GM12878 (cell line): ENCODE measurements around the gene HOXA2. TPM values are rescaled to one million over a fixed set of nuclear protein-coding genes. Genes with fewer than 3 reads are reported as not detected.

Experiments
- BMI1 ChIP-seq: fragments of 450-650 bp; IDR thresholded peaks from 2 replicates; pipeline ENCODE4 v1.6.1; 2016; ENCODE audit warnings: mild to moderate bottlenecking, moderate library complexity, borderline replicate concordance
- CEBPB ChIP-seq, 2 experiments: fragments of 150-350 bp in 1 of 2; IDR thresholded peaks; 2 replicates each; pipeline ENCODE4 v1.6.1; 2012 to 2014; ENCODE audit warnings: low read depth in 2 of 2, low read length in 2 of 2, borderline replicate concordance in 1 of 2, inconsistent platforms in 1 of 2
- FOS ChIP-seq: IDR thresholded peaks from 3 replicates; pipeline ENCODE4 v1.6.1; 2011; ENCODE audit warnings: borderline replicate concordance; ENCODE audit not compliant: insufficient read length; ENCODE audit errors: extremely low read depth
- GABPA ChIP-seq: IDR thresholded peaks from 2 replicates; pipeline ENCODE4 v1.6.1; 2014; ENCODE audit warnings: antibody characterized with exemption, low read depth, mild to moderate bottlenecking, inconsistent platforms
- HCFC1 ChIP-seq: fragments of 150-350 bp; IDR thresholded peaks from 2 replicates; pipeline ENCODE4 v1.6.1; 2014; ENCODE audit warnings: low read length
- MXI1 ChIP-seq: fragments of 150-350 bp; IDR thresholded peaks from 2 replicates; pipeline ENCODE4 v1.6.1; 2011; ENCODE audit warnings: low read depth, mild to moderate bottlenecking, inconsistent platforms, low read length, improper control_type of control experiment
- PKNOX1 ChIP-seq: fragments of 450-650 bp; IDR thresholded peaks from 2 replicates; pipeline ENCODE4 v1.6.1; 2016; ENCODE audit warnings: mild to moderate bottlenecking
- RELA ChIP-seq: fragments of 450-650 bp; IDR thresholded peaks from 2 replicates; pipeline ENCODE4 v1.8.0; 2014; ENCODE audit warnings: borderline replicate concordance; ENCODE audit not compliant: partially characterized antibody
- RFX5 ChIP-seq: IDR thresholded peaks from 2 replicates; pipeline ENCODE4 v1.6.1; 2011; ENCODE audit warnings: low read depth, low read length, improper control_type of control experiment
- SMAD1 ChIP-seq: fragments of 450-650 bp; IDR thresholded peaks from 2 replicates; pipeline ENCODE4 v1.6.1; 2018; ENCODE audit warnings: mild to moderate bottlenecking, low read depth; ENCODE audit not compliant: partially characterized antibody
- SMC3 ChIP-seq: IDR thresholded peaks from 2 replicates; pipeline ENCODE4 v1.6.1; 2011; ENCODE audit warnings: low read length, improper control_type of control experiment, borderline replicate concordance
- SREBF1 ChIP-seq: IDR thresholded peaks from 2 replicates; pipeline ENCODE4 v1.6.1; 2012; ENCODE audit warnings: mild to moderate bottlenecking, low read length
- SREBF2 ChIP-seq: IDR thresholded peaks from 2 replicates; pipeline ENCODE4 v1.6.1; 2012; ENCODE audit warnings: mild to moderate bottlenecking, low read length
- STAT3 ChIP-seq: IDR thresholded peaks from 2 replicates; pipeline ENCODE4 v1.6.1; 2011; ENCODE audit warnings: low read depth, low read length, improper control_type of control experiment
- TAF1 ChIP-seq: IDR thresholded peaks from 2 replicates; pipeline ENCODE4 v1.6.1; 2011; ENCODE audit warnings: mild to moderate bottlenecking, low read depth, low read length, borderline replicate concordance
- YY1 ChIP-seq: IDR thresholded peaks from 2 replicates; pipeline ENCODE4 v1.6.1; 2011; ENCODE audit warnings: low read depth, mild to moderate bottlenecking, low read length
- ZBTB33 ChIP-seq: fragments of 450-650 bp; IDR thresholded peaks from 2 replicates; pipeline ENCODE4 v1.6.1; 2017; ENCODE audit warnings: mild to moderate bottlenecking
- ZBTB4 ChIP-seq: fragments of 450-650 bp; formaldehyde crosslinking; IDR thresholded peaks from 2 replicates; pipeline ENCODE4 v1.4.0; 2022; ENCODE audit warnings: mild to moderate bottlenecking, moderate library complexity
- ZNF207 ChIP-seq: fragments of 450-650 bp; IDR thresholded peaks from 2 replicates; pipeline ENCODE4 v1.6.1; 2014; ENCODE audit warnings: antibody characterized with exemption, mild to moderate bottlenecking, borderline replicate concordance
- ZNF24 ChIP-seq: fragments of 450-650 bp; IDR thresholded peaks from 2 replicates; pipeline ENCODE4 v1.6.1; 2017; ENCODE audit warnings: antibody characterized with exemption, mild to moderate bottlenecking
- ZNF274 ChIP-seq: IDR thresholded peaks from one replicate; pipeline ENCODE4 v1.8.0; 2011; ENCODE audit not compliant: insufficient read length, insufficient read depth
- polyA plus RNA-seq, 11 experiments: library from polyadenylated mRNA; depleted of rRNA in 4 of 11; unstranded in 6 of 11; stranded (reverse) in 5 of 11; fragments of >200 nt; fragmentation: Nextera tagmentation in 4 of 11; fragmentation: Illumina TruSeq in 1 of 11; extraction: Ambion mirVana in 4 of 11; extraction: Trizol in 1 of 11; gene quantifications; 1 replicate in 1 of 11; 2 replicates in 10 of 11; pipeline versions ENCODE4 v1.2.1 to v1.2.3, GENCODE V29; 2011 to 2016; ENCODE audit warnings: inconsistent platforms in 2 of 11, missing spikeins in 2 of 11, low read depth in 1 of 11
- total RNA-seq, 4 experiments: library from RNA; depleted of rRNA in 3 of 4; stranded (reverse); fragments of >200 nt in 3 of 4; fragmentation: Illumina TruSeq in 1 of 4; extraction: Trizol in 1 of 4; gene quantifications; 2 replicates each; pipeline versions ENCODE4 v1.2.1 to v1.2.3, GENCODE V29; 2013 to 2021
- TF ChIP-seq, protein P1 (sequence below): fragments of 450-650 bp; IDR thresholded peaks from 2 replicates; pipeline ENCODE4 v1.6.1; 2014; ENCODE audit warnings: mild to moderate bottlenecking
- TF ChIP-seq, protein P2 (sequence below): fragments of 150-350 bp; IDR thresholded peaks from 2 replicates; pipeline ENCODE4 v1.6.1; 2014; ENCODE audit warnings: mild to moderate bottlenecking, low read depth, low read length

Gene HOXA2
- total and polyA plus RNA-seq, 10 of the 15 experiments (the other 5 are each of a cell fraction or from before 2014, with no cell fraction given), result not detected

DNA sequence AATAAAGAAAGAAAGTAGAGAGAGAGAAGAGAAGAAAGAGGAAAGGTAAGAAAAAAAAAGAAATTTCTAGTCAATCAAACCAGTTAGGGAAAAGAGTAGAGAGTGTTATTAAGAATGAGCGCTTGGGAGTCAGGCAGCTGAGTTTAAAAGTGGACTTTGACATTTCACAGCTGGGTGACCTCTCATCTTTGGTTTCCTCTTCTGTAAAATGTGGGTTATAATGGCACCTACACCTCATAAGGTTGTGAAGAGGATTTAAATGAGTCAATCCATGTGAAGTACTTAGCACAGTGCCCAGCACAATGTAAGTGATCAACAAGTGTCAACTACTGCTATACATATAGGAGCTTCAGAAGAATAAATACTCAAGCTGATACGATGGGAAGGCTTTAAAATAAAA lies 18.8 kb downstream of the HOXA2 start (continued):
- TF ChIP-seq ZBTB4 (CRISPR knock-in tag) (no peak), BMI1 (0 out of 2 replicates have a peak, but pooled peaks have one; percentile 27), ZBTB33 (no peak), YY1 (no peak), RFX5 (no peak), TAF1 (no peak), PKNOX1 (peak; percentile 31; the same call in 1 of the 2 replicates), ZNF24 (peak; percentile 88), ZNF207 (no peak), RELA (no peak), HCFC1 (no peak), STAT3 (no peak), SMC3 (no peak), SMAD1 (no peak), MXI1 (no peak), GABPA (no peak), ZNF274 (no peak), SREBF1 (no peak), CEBPB (IDR thresholded peaks at IDR 0.05; ENCODE audit: borderline replicate concordance in 1 of 2, low read depth in 2 of 2, low read length in 2 of 2) (no peak), SREBF2 (no peak), FOS (no peak)
- TF ChIP-seq, protein P1, sequence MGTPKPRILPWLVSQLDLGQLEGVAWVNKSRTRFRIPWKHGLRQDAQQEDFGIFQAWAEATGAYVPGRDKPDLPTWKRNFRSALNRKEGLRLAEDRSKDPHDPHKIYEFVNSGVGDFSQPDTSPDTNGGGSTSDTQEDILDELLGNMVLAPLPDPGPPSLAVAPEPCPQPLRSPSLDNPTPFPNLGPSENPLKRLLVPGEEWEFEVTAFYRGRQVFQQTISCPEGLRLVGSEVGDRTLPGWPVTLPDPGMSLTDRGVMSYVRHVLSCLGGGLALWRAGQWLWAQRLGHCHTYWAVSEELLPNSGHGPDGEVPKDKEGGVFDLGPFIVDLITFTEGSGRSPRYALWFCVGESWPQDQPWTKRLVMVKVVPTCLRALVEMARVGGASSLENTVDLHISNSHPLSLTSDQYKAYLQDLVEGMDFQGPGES, result no peak
- TF ChIP-seq, protein P2, sequence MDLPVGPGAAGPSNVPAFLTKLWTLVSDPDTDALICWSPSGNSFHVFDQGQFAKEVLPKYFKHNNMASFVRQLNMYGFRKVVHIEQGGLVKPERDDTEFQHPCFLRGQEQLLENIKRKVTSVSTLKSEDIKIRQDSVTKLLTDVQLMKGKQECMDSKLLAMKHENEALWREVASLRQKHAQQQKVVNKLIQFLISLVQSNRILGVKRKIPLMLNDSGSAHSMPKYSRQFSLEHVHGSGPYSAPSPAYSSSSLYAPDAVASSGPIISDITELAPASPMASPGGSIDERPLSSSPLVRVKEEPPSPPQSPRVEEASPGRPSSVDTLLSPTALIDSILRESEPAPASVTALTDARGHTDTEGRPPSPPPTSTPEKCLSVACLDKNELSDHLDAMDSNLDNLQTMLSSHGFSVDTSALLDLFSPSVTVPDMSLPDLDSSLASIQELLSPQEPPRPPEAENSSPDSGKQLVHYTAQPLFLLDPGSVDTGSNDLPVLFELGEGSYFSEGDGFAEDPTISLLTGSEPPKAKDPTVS, result no peak
